Epidermal melanocyte (primary cell): ENCODE data around the gene KRTCAP2.
A peak's percentile ranks its signal among the peaks of the same experiment; 100 is the strongest.

Source experiments
- DNase-seq: peaks from one replicate; pipeline ENCODE4 v3.0.0; 2011; ENCODE audit warnings: low spot score; ENCODE audit not compliant: insufficient read length

The KRTCAP2 gene

GRCh38 chr1:155134322-155134721 lies 38.8 kb downstream of the KRTCAP2 start:
- DNase-seq = no peak

- no peak for DNase-seq
These were observed 39.3 kb downstream of the KRTCAP2 start for GRCh38 chr1:155133799-155134281.

GRCh38 chr1:155131856-155132255 lies 41.2 kb downstream of the KRTCAP2 start:
- DNase-seq = no peak

- no peak for DNase-seq
These were observed 41.8 kb downstream of the KRTCAP2 start for GRCh38 chr1:155131285-155131684.

- DNase-seq = no peak
These were observed 42.7 kb downstream of the KRTCAP2 start for GRCh38 chr1:155130272-155131006.

- no peak for DNase-seq
These were observed 44.2 kb downstream of the KRTCAP2 start for GRCh38 chr1:155128755-155129473.

GRCh38 chr1:155127967-155128754 lies 44.9 kb downstream of the KRTCAP2 start:
- no peak for DNase-seq

- DNase-seq = peak; percentile 64
These were observed 45.8 kb downstream of the KRTCAP2 start, which contains the start of gene EFNA1 for GRCh38 chr1:155127105-155127966. Gene EFNA1 (plus strand): TSS chr1:155127876. CDS start chr1:155127978, 102 bp downstream.

GRCh38 chr1:155126556-155127104 lies 46.5 kb downstream of the KRTCAP2 start:
- DNase-seq = no peak

- DNase-seq = no peak
These were observed 47.1 kb downstream of the KRTCAP2 start for GRCh38 chr1:155125946-155126555.

- DNase-seq = no peak
These were observed 47.6 kb downstream of the KRTCAP2 start for GRCh38 chr1:155125511-155125945.

GRCh38 chr1:155124503-155125463 lies 48.3 kb downstream of the KRTCAP2 start:
- DNase-seq = no peak

GRCh38 chr1:155123801-155124200 lies 49.3 kb downstream of the KRTCAP2 start:
- no peak for DNase-seq

GRCh38 chr1:155122308-155122707 lies 50.8 kb downstream of the KRTCAP2 start:
- no peak for DNase-seq

GRCh38 chr1:155121249-155121648 lies 51.9 kb downstream of the KRTCAP2 start:
- DNase-seq = no peak

- no peak for DNase-seq
These were observed 52.9 kb downstream of the KRTCAP2 start for GRCh38 chr1:155120253-155120652.
